H1 (cell line): ENCODE data around the gene GNB3. TPM values are rescaled to one million over a fixed set of nuclear protein-coding genes. Genes with fewer than 3 reads are reported as not detected.

Experiments used
- ASH2L ChIP-seq: fragments of 200-600, 300-600 bp; sonication (generic); IDR thresholded peaks from one replicate; pipeline ENCODE4 v1.7.1; 2017; ENCODE audit warnings: low read length
- BCL11A ChIP-seq, 2 experiments: IDR thresholded peaks; one replicate each; pipeline ENCODE4 v1.6.1; 2011; ENCODE audit warnings: low read depth in 2 of 2, low read length in 2 of 2, mild to moderate bottlenecking in 2 of 2
- CEBPB ChIP-seq: IDR thresholded peaks from 2 replicates; pipeline ENCODE4 v1.6.1; 2012; ENCODE audit warnings: low read depth, low read length
- CHD1 ChIP-seq: IDR thresholded peaks from 2 replicates; pipeline ENCODE4 v1.6.1; 2012; ENCODE audit warnings: low read depth, low read length, improper control_type of control experiment
- CTCF ChIP-seq, 3 experiments: IDR thresholded peaks; 1 replicate in 2 of 3; 2 replicates in 1 of 3; pipeline versions ENCODE4 v1.5.1 to v1.6.1; 2011; ENCODE audit warnings: low read length in 3 of 3, mild to moderate bottlenecking in 3 of 3, inconsistent platforms in 2 of 3, low read depth in 1 of 3, moderate library complexity in 1 of 3; ENCODE audit not compliant: insufficient read depth in 1 of 3; ENCODE audit errors: control extremely low read depth in 1 of 3
- EZH2 ChIP-seq: fragments of 200-600 bp; sonication (generic); IDR thresholded peaks from 2 replicates; pipeline ENCODE4 v1.7.1; 2012; ENCODE audit warnings: low read depth, mild to moderate bottlenecking, moderate library complexity, low read length, inconsistent platforms; ENCODE audit not compliant: severe bottlenecking
- HDAC6 ChIP-seq: IDR thresholded peaks from one replicate; pipeline ENCODE4 v1.7.1; 2012; ENCODE audit warnings: low read depth, mild to moderate bottlenecking, inconsistent platforms, low read length, moderate library complexity
- MAX ChIP-seq: IDR thresholded peaks from 2 replicates; pipeline ENCODE4 v1.6.1; 2012; ENCODE audit warnings: inconsistent platforms
- POLR2A ChIP-seq, 2 experiments: IDR thresholded peaks; 1 replicate in 1 of 2; 2 replicates in 1 of 2; pipeline ENCODE4 v1.6.1; 2011; ENCODE audit warnings: low read depth in 2 of 2, low read length in 2 of 2, mild to moderate bottlenecking in 2 of 2; ENCODE audit errors: control extremely low read depth in 1 of 2
- POLR2AphosphoS5 ChIP-seq: IDR thresholded peaks from 2 replicates; pipeline ENCODE4 v1.6.1; 2011; ENCODE audit warnings: low read depth, low read length
- RBBP5 ChIP-seq: IDR thresholded peaks from 2 replicates; pipeline ENCODE4 v1.7.1; 2012; ENCODE audit warnings: low read depth, mild to moderate bottlenecking, inconsistent platforms, low read length, moderate library complexity, borderline replicate concordance
- SIX5 ChIP-seq: IDR thresholded peaks from 2 replicates; pipeline ENCODE4 v1.6.1; 2011; ENCODE audit warnings: mild to moderate bottlenecking, low read depth, low read length
- SRF ChIP-seq: IDR thresholded peaks from 2 replicates; pipeline ENCODE4 v1.6.1; 2011; ENCODE audit warnings: mild to moderate bottlenecking, low read depth, low read length, moderate library complexity
- TBP ChIP-seq: IDR thresholded peaks from 2 replicates; pipeline ENCODE4 v1.6.1; 2011; ENCODE audit warnings: low read depth, low read length, improper control_type of control experiment
- polyA plus RNA-seq, 7 experiments: library from polyadenylated mRNA; depleted of rRNA in 3 of 7; stranded (reverse) in 5 of 7; unstranded in 2 of 7; fragments of >200 nt in 5 of 7; fragments of 200-250 nt in 2 of 7; gene quantifications; 1 replicate in 5 of 7; 2 replicates in 1 of 7; 4 replicates in 1 of 7; pipeline versions ENCODE4 v1.2.1 to v1.2.3, GENCODE V29; 2011 to 2013; ENCODE audit warnings: missing spikeins in 2 of 7, mixed read lengths in 2 of 7
- total RNA-seq: library from RNA; stranded (reverse); fragmentation: NEBNext Ultra II Directional; extraction: Animal tissue kit (Norgen Biotek cat#: 25700); gene quantifications from 2 replicates; pipeline ENCODE4 v1.2.1, GENCODE V29; 2021
- TF ChIP-seq, protein P1 (sequence below): IDR thresholded peaks from 2 replicates; pipeline ENCODE4 v1.6.1; 2012; ENCODE audit warnings: inconsistent platforms

The GNB3 gene
- total and polyA plus RNA-seq, 2 of the 8 experiments (the other 6 are each of a cell fraction or from before 2014, with no cell fraction given), result 9.9 TPM

DNA sequence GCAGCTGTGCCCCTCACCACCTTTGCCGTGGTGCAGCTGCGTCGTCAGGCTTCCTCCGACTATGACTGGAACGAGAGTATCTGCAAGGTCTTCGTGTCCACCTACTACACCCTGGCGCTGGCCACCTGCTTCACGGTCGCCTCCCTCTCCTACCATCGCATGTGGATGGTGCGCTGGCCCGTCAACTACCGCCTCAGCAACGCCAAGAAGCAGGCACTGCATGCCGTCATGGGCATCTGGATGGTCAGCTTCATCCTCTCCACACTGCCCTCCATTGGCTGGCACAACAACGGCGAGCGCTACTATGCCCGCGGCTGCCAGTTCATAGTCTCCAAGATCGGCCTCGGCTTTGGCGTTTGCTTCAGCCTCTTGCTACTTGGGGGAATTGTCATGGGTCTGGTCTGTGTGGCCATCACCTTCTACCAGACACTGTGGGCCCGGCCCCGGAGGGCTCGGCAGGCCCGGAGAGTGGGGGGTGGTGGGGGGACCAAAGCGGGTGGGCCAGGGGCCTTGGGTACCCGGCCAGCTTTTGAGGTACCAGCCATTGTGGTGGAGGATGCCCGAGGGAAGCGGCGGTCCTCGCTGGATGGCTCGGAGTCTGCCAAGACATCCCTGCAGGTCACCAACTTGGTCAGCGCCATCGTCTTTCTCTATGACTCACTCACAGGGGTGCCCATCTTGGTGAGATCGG, 16.5 kb upstream of the GNB3 start (continued):
- TF ChIP-seq CTCF (IDR thresholded peaks at IDR 0.05; ENCODE audit: control extremely low read depth in 1 of 3, insufficient read depth in 1 of 3, low read depth in 1 of 3, low read length in 3 of 3) (peak in 1 of 3 experiments; percentile 6; a peak in 1 of 4 replicates), SIX5 (no peak), CHD1 (no peak), MAX (no peak), ASH2L (no peak), TBP (no peak), CEBPB (no peak), RBBP5 (0 out of 2 replicates have a peak, but pooled peaks have one; percentile 18), POLR2AphosphoS5 (0 out of 2 replicates have a peak, but pooled peaks have one; percentile 27), SRF (no peak), EZH2 (no peak), BCL11A (IDR thresholded peaks at IDR 0.05; ENCODE audit: low read depth in 2 of 2, low read length in 2 of 2) (no peak), HDAC6 (no peak), POLR2A (IDR thresholded peaks at IDR 0.05; ENCODE audit: control extremely low read depth in 1 of 2, low read depth in 2 of 2, low read length in 2 of 2) (no peak)
- TF ChIP-seq, protein P1, sequence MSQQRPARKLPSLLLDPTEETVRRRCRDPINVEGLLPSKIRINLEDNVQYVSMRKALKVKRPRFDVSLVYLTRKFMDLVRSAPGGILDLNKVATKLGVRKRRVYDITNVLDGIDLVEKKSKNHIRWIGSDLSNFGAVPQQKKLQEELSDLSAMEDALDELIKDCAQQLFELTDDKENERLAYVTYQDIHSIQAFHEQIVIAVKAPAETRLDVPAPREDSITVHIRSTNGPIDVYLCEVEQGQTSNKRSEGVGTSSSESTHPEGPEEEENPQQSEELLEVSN, result no peak
- TF ChIP-seq, all 59 proteins: peak for 3
